Right cardiac atrium (tissue), 5 donors: ENCODE measurements around the gene RPS27L. TPM values are rescaled to one million over a fixed set of nuclear protein-coding genes. Genes with fewer than 3 reads are reported as not detected.

Experiments
- ATAC-seq, 2 donors: fragments of 200-7000 bp; cut with Tn5 transposase; one replicate each; pipeline versions ENCODE4 v1.8.0 to v1.9.1; 2020; ENCODE audit warnings: moderate library complexity in 2 of 2, mild to moderate bottlenecking in 1 of 2
- DNase-seq, 3 donors: peaks; one replicate each; pipeline ENCODE4 v3.0.0-alpha.2; 2020
- H3K27ac ChIP-seq: one replicate; pipeline ENCODE4 v1.5.1; 2013; ENCODE audit warnings: mild to moderate bottlenecking, low read length, control low read depth, moderate library complexity
- H3K27me3 ChIP-seq: one replicate; pipeline ENCODE4 v1.6.1; 2013; ENCODE audit not compliant: control insufficient read depth, insufficient read depth
- H3K4me1 ChIP-seq: one replicate; pipeline ENCODE4 v1.6.1; 2013; ENCODE audit warnings: low read length; ENCODE audit not compliant: control insufficient read depth, insufficient read depth
- H3K4me3 ChIP-seq: one replicate; pipeline ENCODE4 v1.5.1; 2013; ENCODE audit warnings: low read length, control low read depth
- H3K9me3 ChIP-seq: one replicate; pipeline ENCODE4 v1.6.1; 2013; ENCODE audit warnings: low read length; ENCODE audit not compliant: control insufficient read depth
- WGBS: extraction: QIAGEN DNeasy Blood & Tissue Kit; methylation state at CpG from one replicate; pipeline ENCODE4 v1.1.7; 2013; 5-methylcytosine and 5-hydroxymethylcytosine counted together
- intact Hi-C, 4 donors: fragments of 100-400 bp; cut with DNase I; formaldehyde crosslinking; loops; one replicate each; pipeline versions ENCODE4 v1.11.0 to v1.14.0; 2022 to 2023
- polyA plus RNA-seq: library from polyadenylated mRNA; stranded (reverse); fragments of 200-250 nt; gene quantifications from one replicate; pipeline ENCODE4 v1.2.3, GENCODE V29; 2013
- total RNA-seq, 4 donors: library from RNA; stranded (reverse); fragmentation: NEBNext Ultra II Directional; extraction: Animal tissue kit (Norgen Biotek cat#: 25700); gene quantifications; one replicate each; pipeline ENCODE4 v1.2.1, GENCODE V29; 2021
- donor health status: healthy with polysubstance abuse.
- donor health status: DM: no; HTN: yes; CAD: no.
- donor health status: DM: no; HTN: no; CAD: no.
- donor health status: DM: no; HTN: yes; CAD: no; lungs with severe emphysema.
- donor health status: DM: yes; HTN: yes; CAD: no.

RPS27L gene
- total and polyA plus RNA-seq, 5 donors = 142 to 188 (median 163) TPM

DNA sequence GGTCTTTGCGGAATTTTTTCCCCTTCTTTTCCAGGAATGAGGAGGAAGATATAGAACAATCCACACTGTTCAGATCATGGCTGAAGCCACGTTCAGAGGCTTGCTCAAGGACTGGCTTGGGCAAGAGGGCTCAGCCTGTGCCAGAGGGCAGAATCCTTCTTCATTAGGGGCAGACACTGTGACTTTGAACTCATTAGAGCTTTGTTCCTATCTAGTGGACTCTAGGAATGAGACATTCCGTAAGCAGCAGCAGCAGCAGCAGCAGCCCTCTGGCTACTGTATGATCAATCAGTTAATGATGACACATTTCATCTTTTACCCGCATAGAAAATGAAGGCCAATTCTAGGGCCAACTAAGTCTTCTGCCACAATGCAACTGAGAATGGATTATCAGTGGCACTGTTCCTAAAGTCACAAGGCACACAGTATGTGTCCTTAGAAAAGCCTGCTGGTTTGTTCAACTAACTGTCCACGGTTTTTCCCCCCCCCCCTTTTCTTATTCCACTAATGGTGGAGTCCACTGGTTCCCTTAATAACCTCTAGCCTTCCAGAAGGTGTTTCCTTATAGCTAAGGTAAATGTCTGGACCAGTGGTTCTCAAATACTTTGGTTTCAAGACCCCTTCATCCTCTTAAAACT lies 30.4 kb upstream of the RPS27L start:
- H3K9me3 ChIP-seq = no peaks in the 10 kb centered on the region
- H3K4me3 ChIP-seq = no peak overlapping the region
- DNase-seq (no peak), ATAC-seq (no peak)
- 85% methylated on average over 5 of the region's 5 CpGs for WGBS
- no peaks in the 10 kb centered on the region for H3K27me3 ChIP-seq
- H3K27ac ChIP-seq = no peak overlapping the region
- intact Hi-C loops = no loop called here
- peaks cover 3% of the 10 kb centered on the region for H3K4me1 ChIP-seq

DNA sequence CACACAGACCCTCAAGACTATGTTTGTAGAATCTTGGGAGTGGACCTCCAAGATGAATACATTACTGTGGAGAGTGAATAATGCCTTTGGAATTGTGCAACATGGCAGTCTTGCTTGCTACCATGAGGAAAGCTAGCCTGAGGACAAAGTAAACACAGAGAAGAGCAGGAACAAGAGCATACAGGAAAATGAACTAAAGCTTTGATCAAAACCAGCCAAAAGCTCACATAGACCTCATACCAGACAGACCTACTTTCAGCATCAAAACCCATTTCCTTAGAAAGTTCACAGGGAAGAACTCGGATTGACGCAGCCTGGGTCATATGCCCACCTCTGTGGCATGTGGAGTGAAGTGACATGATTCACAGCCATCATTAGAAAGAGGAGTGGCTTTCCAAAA lies 28.8 kb upstream of the RPS27L start:
- Histone ChIP-seq H3K4me3 (no peak overlapping the region), H3K4me1 (no peaks in the 10 kb centered on the region), H3K27me3 (no peaks in the 10 kb centered on the region), H3K27ac (no peak overlapping the region), H3K9me3 (no peaks in the 10 kb centered on the region)
- no peak for DNase-seq
- ATAC-seq = no peak
- WGBS = 41% methylated on average over 2 of the region's 2 CpGs
- intact Hi-C loops = no loop called here

GRCh38 chr15:63185206-63185605 lies 27.9 kb upstream of the RPS27L start:
- intact Hi-C loops = no loop called here
- Histone ChIP-seq H3K27ac (no peak overlapping the region), H3K27me3 (no peaks in the 10 kb centered on the region), H3K4me1 (no peaks in the 10 kb centered on the region), H3K4me3 (no peak overlapping the region), H3K9me3 (no peaks in the 10 kb centered on the region)
- DNase-seq = no peak
- ATAC-seq = no peak
- WGBS = 41% methylated on average over 2 of the region's 2 CpGs

DNA sequence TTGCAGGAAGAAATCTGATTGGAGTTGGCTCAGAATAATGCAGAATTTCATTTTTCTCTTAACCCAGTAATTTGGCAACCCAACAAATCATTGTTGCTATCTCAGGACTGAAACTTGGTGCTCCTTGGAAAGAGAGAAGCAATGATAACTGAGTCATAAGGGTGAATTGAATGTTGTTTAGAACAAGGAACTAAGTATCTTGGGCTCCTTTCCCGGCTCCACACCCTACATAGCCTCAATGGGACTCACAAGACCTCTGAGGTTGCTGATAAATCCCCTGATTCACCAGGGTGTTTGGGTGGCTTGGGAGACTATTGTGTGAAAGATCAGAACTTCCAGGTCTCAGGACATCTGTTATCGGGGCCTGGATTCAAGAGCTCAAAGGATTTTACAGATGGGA lies 24.4 kb upstream of the RPS27L start:
- 93% methylated on average over 2 of the region's 2 CpGs for WGBS
- Histone ChIP-seq H3K4me3 (no peak overlapping the region), H3K9me3 (no peaks in the 10 kb centered on the region), H3K4me1 (no peaks in the 10 kb centered on the region), H3K27me3 (no peaks in the 10 kb centered on the region), H3K27ac (no peak overlapping the region)
- DNase-seq = no peak
- no peak for ATAC-seq
- intact Hi-C loops = no loop called here

DNA sequence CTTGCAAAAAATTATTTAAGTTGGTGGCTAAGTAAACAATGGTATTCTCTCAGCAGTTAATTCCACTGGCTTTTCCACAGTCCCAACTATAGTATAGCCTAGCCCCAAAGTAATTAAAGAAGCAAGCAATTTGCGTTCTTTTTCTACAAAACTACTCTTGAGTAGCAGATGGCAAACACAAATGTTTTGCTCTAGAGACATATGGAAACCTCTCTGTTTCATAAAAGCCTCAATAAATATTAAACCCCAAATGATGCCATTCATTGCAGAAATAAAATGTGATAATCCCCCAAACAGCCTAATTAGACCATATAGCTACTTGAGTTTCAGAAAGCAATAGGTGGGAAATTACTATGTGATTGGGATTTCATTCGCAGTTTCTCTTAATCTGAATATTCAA lies 23.5 kb upstream of the RPS27L start:
- intact Hi-C loops = no loop called here
- no peak overlapping the region for H3K4me3 ChIP-seq
- DNase-seq = no peak

GRCh38 chr15:63178034-63178433 lies 20.8 kb upstream of the RPS27L start:
- no peak for DNase-seq
- WGBS = 46% methylated on average over 5 of the region's 5 CpGs
- no peak overlapping the region for H3K4me3 ChIP-seq
- intact Hi-C loops = no loop called here
- H3K9me3 ChIP-seq = no peaks in the 10 kb centered on the region
- no peaks in the 10 kb centered on the region for H3K4me1 ChIP-seq
- no peak for ATAC-seq
- no peak overlapping the region for H3K27ac ChIP-seq
- no peaks in the 10 kb centered on the region for H3K27me3 ChIP-seq

More for the DNA sequence above, 23.5 kb upstream of the RPS27L start:
- no peaks in the 10 kb centered on the region for H3K27me3 ChIP-seq
- H3K9me3 ChIP-seq = no peaks in the 10 kb centered on the region
- ATAC-seq = no peak
- H3K4me1 ChIP-seq = no peaks in the 10 kb centered on the region
- WGBS = 97% methylated on average over 2 of the region's 2 CpGs
- no peak overlapping the region for H3K27ac ChIP-seq

DNA sequence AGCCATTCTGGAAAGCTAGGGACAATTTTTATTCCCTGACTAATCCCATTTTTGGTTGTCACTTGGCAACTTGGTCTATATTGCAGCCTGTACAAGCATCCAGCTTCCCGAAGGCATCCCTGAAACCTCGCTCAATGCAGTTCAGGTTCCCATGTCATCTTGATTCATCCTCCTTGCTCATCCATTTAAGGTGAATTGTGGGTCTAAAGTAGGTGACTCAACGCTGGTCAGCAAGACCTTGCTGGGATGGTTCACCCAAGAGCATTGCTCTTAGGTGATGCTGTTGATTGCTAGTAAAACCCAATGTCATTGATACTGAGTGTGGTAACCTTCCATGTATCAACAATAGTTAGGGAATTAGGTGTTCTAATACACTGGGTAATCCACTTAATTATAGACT lies 19.0 kb upstream of the RPS27L start:
- H3K27me3 ChIP-seq = no peaks in the 10 kb centered on the region
- DNase-seq (no peak), ATAC-seq (no peak)
- 95% methylated on average over 3 of the region's 3 CpGs for WGBS
- intact Hi-C loops = no loop called here
- no peaks in the 10 kb centered on the region for H3K4me1 ChIP-seq
- H3K27ac ChIP-seq = no peak overlapping the region
- no peaks in the 10 kb centered on the region for H3K9me3 ChIP-seq
- no peak overlapping the region for H3K4me3 ChIP-seq

- H3K27ac ChIP-seq = no peak overlapping the region
- ATAC-seq (no peak), DNase-seq (no peak)
- H3K9me3 ChIP-seq = no peaks in the 10 kb centered on the region
- no peaks in the 10 kb centered on the region for H3K4me1 ChIP-seq
- intact Hi-C loops = no loop called here
- WGBS = 74% methylated on average over 3 of the region's 3 CpGs
- no peak overlapping the region for H3K4me3 ChIP-seq
- no peaks in the 10 kb centered on the region for H3K27me3 ChIP-seq
Observed at GRCh38 chr15:63172851-63173451, 15.7 kb upstream of the RPS27L start.

DNA sequence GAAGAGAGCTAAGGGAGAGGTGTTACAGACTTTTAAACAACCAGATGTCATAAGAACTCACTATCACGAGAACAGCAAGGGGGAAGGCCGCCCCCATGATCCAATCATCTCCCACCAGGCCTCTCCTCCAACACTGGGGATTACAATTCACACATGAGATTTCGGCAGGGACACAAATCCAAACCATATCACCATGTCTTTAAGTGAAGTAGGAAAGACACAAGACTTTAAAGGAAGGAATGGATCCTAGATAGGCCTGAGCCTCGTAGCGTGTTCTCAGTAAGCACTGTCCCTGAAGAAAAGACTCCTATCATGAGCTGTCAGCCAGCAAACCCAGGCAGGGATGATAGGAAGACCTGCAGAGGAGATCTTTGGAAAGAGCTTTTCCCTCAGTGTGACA lies 15.1 kb upstream of the RPS27L start:
- 95% methylated on average over 5 of the region's 5 CpGs for WGBS
- no peak overlapping the region for H3K4me3 ChIP-seq
- H3K27me3 ChIP-seq = no peaks in the 10 kb centered on the region
- intact Hi-C loops = no loop called here
- no peak for DNase-seq
- no peak overlapping the region for H3K27ac ChIP-seq
- H3K9me3 ChIP-seq = no peaks in the 10 kb centered on the region
- no peaks in the 10 kb centered on the region for H3K4me1 ChIP-seq
- ATAC-seq = no peak

DNA sequence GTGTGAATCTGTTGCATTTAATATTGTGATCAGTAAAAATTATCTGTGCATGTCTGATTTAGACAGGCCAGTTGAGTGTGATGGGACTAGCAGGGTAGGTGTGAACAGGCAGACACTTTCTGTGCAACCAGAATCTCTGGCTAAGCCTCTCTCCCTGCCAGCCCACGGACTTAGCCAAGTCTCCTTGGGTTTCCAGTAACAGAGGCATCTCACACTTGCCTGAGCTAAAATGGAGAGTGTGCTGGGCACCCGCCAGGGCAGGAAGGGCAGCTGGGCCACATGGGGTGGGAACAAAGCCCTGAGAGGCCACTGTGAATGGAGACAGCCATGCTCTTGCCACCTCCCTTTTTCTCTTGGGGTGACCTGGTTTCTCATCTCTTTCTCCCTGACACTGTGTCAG lies 12.5 kb upstream of the RPS27L start:
- no peaks in the 10 kb centered on the region for H3K9me3 ChIP-seq
- H3K27me3 ChIP-seq = no peaks in the 10 kb centered on the region
- peak in 2 of 3 donors; percentile 26 to 66 for DNase-seq
- H3K27ac ChIP-seq = no peak overlapping the region
- peak; percentile 57 for ATAC-seq
- H3K4me3 ChIP-seq = no peak overlapping the region
- H3K4me1 ChIP-seq = no peaks in the 10 kb centered on the region
- intact Hi-C loops = loop anchor here in 1 of 4 donors (10.0 kb wide), 1 partner anchor 235 kb away; no protein-coding TSS in a partner anchor
- WGBS = 79% methylated on average over 2 of the region's 2 CpGs

DNA sequence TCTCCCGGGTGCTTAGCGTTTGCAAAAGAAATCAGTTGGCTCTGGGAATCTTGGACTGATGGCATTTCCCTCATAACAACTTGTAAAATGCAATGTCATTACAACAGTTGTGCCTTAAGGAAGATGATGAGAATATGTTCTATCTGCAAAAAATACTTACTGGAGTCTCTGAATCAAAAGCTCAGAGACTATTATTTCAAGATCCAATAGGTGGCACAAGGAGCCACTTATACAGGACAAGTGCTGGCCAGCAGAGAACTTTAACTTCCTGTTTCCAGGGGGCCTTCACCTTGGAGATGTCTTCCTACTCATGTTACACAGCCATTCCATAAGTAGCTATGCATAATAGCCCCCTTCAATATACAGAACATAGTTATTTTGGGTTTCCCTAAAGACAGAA lies 8.9 kb upstream of the RPS27L start:
- intact Hi-C loops = loop anchor here in 1 of 4 donors (10.0 kb wide), 1 partner anchor 239 kb away; no protein-coding TSS in a partner anchor
- DNase-seq (no peak), ATAC-seq (no peak)
- Histone ChIP-seq H3K4me1 (no peaks in the 10 kb centered on the region), H3K27ac (no peak overlapping the region), H3K27me3 (no peaks in the 10 kb centered on the region), H3K9me3 (no peaks in the 10 kb centered on the region), H3K4me3 (no peak overlapping the region)
- 79% methylated on average over 2 of the region's 2 CpGs for WGBS
